ENCODE data around the gene NFE2L3. TPM values are rescaled to one million over a fixed set of nuclear protein-coding genes. Genes with fewer than 3 reads are reported as not detected.

NFE2L3 gene
- total RNA-seq, 5 donors from 2014 or later (not counting 1 experiment from before 2014, with no cell fraction given): 1.8 to 6.2 (median 5.1) TPM

GRCh38 chr7:26200444-26201246, 48.6 kb downstream of the NFE2L3 start, which contains the start of gene HNRNPA2B1:
HNRNPA2B1 (minus strand) TSS chr7:26200746; CDS start chr7:26200577, 169 bp downstream.
- H3K27ac Mint-ChIP-seq: peak within 1 kb of the TSS; percentile 99 to 100
- Histone ChIP-seq H3K27me3 (replicated peaks in 1 of 2; ENCODE audit: control insufficient read depth in 2 of 2, extremely low read depth in 1 of 2, insufficient read depth in 2 of 2, low read length in 1 of 2) (no peaks in the 10 kb centered on the region), H3K36me3 (ENCODE audit: control insufficient read depth in 2 of 2, extremely low read depth in 1 of 2, insufficient read depth in 1 of 2, low read length in 1 of 2) (peaks cover 6 to 24% of the 10 kb centered on the region in 2 donors), H3K4me1 (ENCODE audit: control insufficient read depth in 1 of 2, extremely low read depth in 1 of 2, insufficient read depth in 2 of 2, low read length in 2 of 2) (peaks cover 19 to 56% of the 10 kb centered on the region in 2 experiments), H3K4me3 (ENCODE audit: control insufficient read depth in 1 of 2, extremely low read depth in 1 of 2, low read length in 1 of 2) (peak within 1 kb of the TSS; percentile 95 to 97), H3K9me3 (no peaks in the 10 kb centered on the region), H3K27ac (ENCODE audit: low read length) (peak within 1 kb of the TSS; percentile 99)
- WGBS (ENCODE audit: insufficient coverage): under 1% methylated on average over 69 of the region's 71 CpGs
- H3K4me3 Mint-ChIP-seq: peak within 1 kb of the TSS; percentile 96 to 100 (median 100)
- no peaks in the 10 kb centered on the region for H3K9me3 Mint-ChIP-seq
- DNase-seq: peak; percentile 96 to 100 (median 98)
- ChIA-PET CTCF (interaction anchor here in 1 of 2 donors (0.6 to 4.5 kb wide), 7 partner anchors 9 to 171 kb away, joined by 3 to 50 read pairs (median 3); no protein-coding TSS in a partner anchor), POLR2A (interaction anchor here (0.6 to 4.3 kb wide), 11 partner anchors 9 to 1075 kb away, joined by 3 to 58 read pairs (median 4); partner anchors contain the start of gene CYCS (in 1 of the 2))
- H3K27me3 Mint-ChIP-seq: peaks cover 0 to 2% of the 10 kb centered on the region in 2 donors
- peaks cover 50 to 74% (median 51%) of the 10 kb centered on the region in 3 donors for H3K4me1 Mint-ChIP-seq
- ATAC-seq (replicated peaks in 1 of 4): peak; percentile 68 to 76 (median 71)
- H3K36me3 Mint-ChIP-seq: peaks cover 45% of the 10 kb centered on the region

DNA sequence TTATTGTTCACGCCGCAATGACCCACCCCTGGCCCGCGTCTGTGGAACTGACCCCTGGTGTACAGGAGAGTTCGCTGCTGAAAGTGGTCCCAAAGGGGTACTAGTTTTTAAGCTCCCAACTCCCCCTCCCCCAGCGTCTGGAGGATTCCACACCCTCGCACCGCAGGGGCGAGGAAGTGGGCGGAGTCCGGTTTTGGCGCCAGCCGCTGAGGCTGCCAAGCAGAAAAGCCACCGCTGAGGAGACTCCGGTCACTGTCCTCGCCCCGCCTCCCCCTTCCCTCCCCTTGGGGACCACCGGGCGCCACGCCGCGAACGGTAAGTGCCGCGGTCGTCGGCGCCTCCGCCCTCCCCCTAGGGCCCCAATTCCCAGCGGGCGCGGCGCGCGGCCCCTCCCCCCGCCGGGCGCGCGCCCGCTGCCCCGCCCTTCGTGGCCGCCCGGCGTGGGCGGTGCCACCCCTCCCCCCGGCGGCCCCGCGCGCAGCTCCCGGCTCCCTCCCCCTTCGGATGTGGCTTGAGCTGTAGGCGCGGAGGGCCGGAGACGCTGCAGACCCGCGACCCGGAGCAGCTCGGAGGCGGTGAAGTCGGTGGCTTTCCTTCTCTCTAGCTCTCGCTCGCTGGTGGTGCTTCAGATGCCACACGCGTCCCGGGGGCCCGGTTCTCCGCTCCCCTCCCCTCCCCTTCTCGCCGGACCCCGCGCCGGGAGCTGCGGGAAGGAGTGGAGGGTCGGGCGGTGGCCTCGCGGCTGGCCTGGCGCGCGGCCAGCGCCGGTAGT, 49.4 kb downstream of the NFE2L3 start, which contains the start of gene CBX3:
Gene CBX3, plus strand, starts transcription at position 499 of the 772 bp plus-strand sequence. CDS start 1,254 bp downstream, outside the sequence.
- POLR2A ChIA-PET: interaction anchor here (0.6 to 3.4 kb wide), 8 partner anchors 9 to 1076 kb away, joined by 3 to 19 read pairs (median 4); partner anchors contain the start of genes CYCS (in 1 of the 2) and NFE2L3 (in 1 of the 2)
- under 1% methylated on average over 58 of the region's 86 CpGs for WGBS (ENCODE audit: insufficient coverage)
- peak within 1 kb of the TSS; percentile 99 for H3K27ac ChIP-seq (ENCODE audit: low read length)
- peaks cover 50 to 74% (median 50%) of the 10 kb centered on the region in 3 donors for H3K4me1 Mint-ChIP-seq
- H3K4me3 Mint-ChIP-seq: peak within 1 kb of the TSS; percentile 96 to 100 (median 100)
- H3K4me3 ChIP-seq (ENCODE audit: control insufficient read depth in 1 of 2, extremely low read depth in 1 of 2, low read length in 1 of 2): peak within 1 kb of the TSS; percentile 95 to 97
- peaks cover 42% of the 10 kb centered on the region for H3K36me3 Mint-ChIP-seq
- H3K27me3 Mint-ChIP-seq: peaks cover 0 to 2% of the 10 kb centered on the region in 2 donors
- DNase-seq (peak in 34 of 35 experiments; percentile 67 to 92 (median 83)), ATAC-seq (replicated peaks in 1 of 4) (peak; percentile 55 to 61 (median 59))
- CTCF ChIA-PET: interaction anchor here in 1 of 2 donors (0.6 to 2.4 kb wide), 5 partner anchors 10 to 163 kb away, joined by 3 to 7 read pairs (median 5); partner anchors contain the start of gene NFE2L3
- H3K9me3 ChIP-seq: no peaks in the 10 kb centered on the region
- H3K9me3 Mint-ChIP-seq: no peaks in the 10 kb centered on the region
- H3K27me3 ChIP-seq (replicated peaks in 1 of 2; ENCODE audit: control insufficient read depth in 2 of 2, extremely low read depth in 1 of 2, insufficient read depth in 2 of 2, low read length in 1 of 2): no peaks in the 10 kb centered on the region
- peak within 1 kb of the TSS; percentile 99 to 100 for H3K27ac Mint-ChIP-seq
- H3K4me1 ChIP-seq (ENCODE audit: control insufficient read depth in 1 of 2, extremely low read depth in 1 of 2, insufficient read depth in 2 of 2, low read length in 2 of 2): peaks cover 15 to 56% of the 10 kb centered on the region in 2 experiments
- peaks cover 6 to 20% of the 10 kb centered on the region in 2 donors for H3K36me3 ChIP-seq (ENCODE audit: control insufficient read depth in 2 of 2, extremely low read depth in 1 of 2, insufficient read depth in 1 of 2, low read length in 1 of 2)

- under 1% methylated on average over 44 of the region's 68 CpGs for WGBS (ENCODE audit: insufficient coverage)
- H3K4me3 ChIP-seq (ENCODE audit: control insufficient read depth in 1 of 2, extremely low read depth in 1 of 2, low read length in 1 of 2): peak overlapping the region; percentile 74 to 97
- H3K9me3 ChIP-seq: no peaks in the 10 kb centered on the region
- DNase-seq: peak in 31 of 35 experiments; percentile 6 to 63 (median 45)
- H3K4me1 Mint-ChIP-seq: peaks cover 48 to 74% (median 49%) of the 10 kb centered on the region in 3 donors
- peak overlapping the region; percentile 84 to 90 for H3K27ac Mint-ChIP-seq
- H3K4me3 Mint-ChIP-seq: peak overlapping the region; percentile 88 to 96 (median 89)
- H3K36me3 ChIP-seq (ENCODE audit: control insufficient read depth in 2 of 2, extremely low read depth in 1 of 2, insufficient read depth in 1 of 2, low read length in 1 of 2): peaks cover 0 to 20% of the 10 kb centered on the region in 2 donors
- H3K27me3 ChIP-seq (replicated peaks in 1 of 2; ENCODE audit: control insufficient read depth in 2 of 2, extremely low read depth in 1 of 2, insufficient read depth in 2 of 2, low read length in 1 of 2): no peaks in the 10 kb centered on the region
- peaks cover 41% of the 10 kb centered on the region for H3K36me3 Mint-ChIP-seq
- H3K9me3 Mint-ChIP-seq: no peaks in the 10 kb centered on the region
- H3K27ac ChIP-seq (ENCODE audit: low read length): peak overlapping the region; percentile 99
- H3K27me3 Mint-ChIP-seq: peaks cover 0 to 2% of the 10 kb centered on the region in 2 donors
- POLR2A ChIA-PET: interaction anchor here (0.6 to 3.4 kb wide), 7 partner anchors 8 to 92 kb away, joined by 3 to 19 read pairs (median 4); partner anchors contain the start of gene NFE2L3 (in 1 of the 2)
- no peak for ATAC-seq (replicated peaks in 1 of 4)
- peaks cover 12 to 50% of the 10 kb centered on the region in 2 experiments for H3K4me1 ChIP-seq (ENCODE audit: control insufficient read depth in 1 of 2, extremely low read depth in 1 of 2, insufficient read depth in 2 of 2, low read length in 2 of 2)
- CTCF ChIA-PET: interaction anchor here (0.6 to 1.4 kb wide), 7 partner anchors 10 to 572 kb away, joined by 3 to 6 read pairs (median 4); partner anchors contain the start of gene NFE2L3 (in 1 of the 2)
Measured at GRCh38 chr7:26202019-26202990, 50.3 kb downstream of the NFE2L3 start.

GRCh38 chr7:26203016-26203415, 51.0 kb downstream of the NFE2L3 start:
- H3K4me3 ChIP-seq (ENCODE audit: control insufficient read depth in 1 of 2, extremely low read depth in 1 of 2, low read length in 1 of 2): peak overlapping the region; percentile 74 to 97
- ChIA-PET POLR2A (interaction anchor here in 1 of 2 donors (0.7 kb wide), 1 partner anchor 12 kb away, joined by 3 read pairs; no protein-coding TSS in a partner anchor), CTCF (interaction anchor here (0.6 to 1.0 kb wide), 4 partner anchors 11 to 573 kb away, joined by 3 to 4 read pairs (median 4); no protein-coding TSS in a partner anchor)
- ATAC-seq (replicated peaks in 1 of 4): no peak
- no peaks in the 10 kb centered on the region for H3K9me3 ChIP-seq
- no peaks in the 10 kb centered on the region for H3K27me3 ChIP-seq (replicated peaks in 1 of 2; ENCODE audit: control insufficient read depth in 2 of 2, extremely low read depth in 1 of 2, insufficient read depth in 2 of 2, low read length in 1 of 2)
- H3K27ac Mint-ChIP-seq: peak overlapping the region; percentile 84 to 90
- peaks cover 47 to 72% (median 48%) of the 10 kb centered on the region in 3 donors for H3K4me1 Mint-ChIP-seq
- peaks cover 0 to 2% of the 10 kb centered on the region in 2 donors for H3K27me3 Mint-ChIP-seq
- H3K4me1 ChIP-seq (ENCODE audit: control insufficient read depth in 1 of 2, extremely low read depth in 1 of 2, insufficient read depth in 2 of 2, low read length in 2 of 2): peaks cover 12 to 44% of the 10 kb centered on the region in 2 experiments
- no peaks in the 10 kb centered on the region for H3K9me3 Mint-ChIP-seq
- peaks cover 0 to 23% of the 10 kb centered on the region in 2 donors for H3K36me3 ChIP-seq (ENCODE audit: control insufficient read depth in 2 of 2, extremely low read depth in 1 of 2, insufficient read depth in 1 of 2, low read length in 1 of 2)
- peak overlapping the region; percentile 11 for H3K27ac ChIP-seq (ENCODE audit: low read length)
- H3K36me3 Mint-ChIP-seq: peaks cover 38% of the 10 kb centered on the region
- WGBS (ENCODE audit: insufficient coverage): no CpG with 5 or more reads among the region's 2 CpGs
- peak overlapping the region; percentile 88 to 96 (median 89) for H3K4me3 Mint-ChIP-seq
- no peak for DNase-seq

DNA sequence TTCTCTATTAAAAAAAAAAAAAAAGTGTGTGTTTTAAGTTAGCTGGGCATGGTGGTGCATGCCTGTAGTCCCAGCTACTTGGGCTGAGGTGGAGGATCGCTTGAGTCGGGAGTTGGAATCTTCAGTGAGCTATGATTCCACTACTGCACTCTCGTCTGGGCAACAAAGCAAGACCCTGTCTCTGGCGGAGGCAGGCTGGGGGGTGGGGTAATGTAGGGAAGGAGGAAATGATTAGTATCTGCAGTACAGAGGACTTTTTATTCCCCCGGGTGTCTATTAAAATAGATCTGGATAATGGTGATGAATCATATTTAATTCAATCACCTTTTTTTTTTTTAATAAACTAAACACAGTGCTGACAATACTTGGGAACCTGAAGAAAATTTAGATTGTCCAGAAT, 56.0 kb downstream of the NFE2L3 start:
- ChIA-PET POLR2A (interaction anchor here (0.6 to 0.7 kb wide), 3 partner anchors 13 to 157 kb away, joined by 4 to 5 read pairs (median 5); no protein-coding TSS in a partner anchor), CTCF (interaction anchor here (0.5 to 1.3 kb wide), 3 partner anchors 9 to 118 kb away, joined by 3 to 12 read pairs (median 3); no protein-coding TSS in a partner anchor)
- Histone ChIP-seq H3K27ac (ENCODE audit: low read length) (no peak overlapping the region), H3K4me3 (ENCODE audit: control insufficient read depth in 1 of 2, extremely low read depth in 1 of 2, low read length in 1 of 2) (no peak overlapping the region), H3K27me3 (replicated peaks in 1 of 2; ENCODE audit: control insufficient read depth in 2 of 2, extremely low read depth in 1 of 2, insufficient read depth in 2 of 2, low read length in 1 of 2) (no peaks in the 10 kb centered on the region), H3K4me1 (ENCODE audit: control insufficient read depth in 1 of 2, extremely low read depth in 1 of 2, insufficient read depth in 2 of 2, low read length in 2 of 2) (peaks cover 12 to 37% of the 10 kb centered on the region in 2 experiments), H3K36me3 (ENCODE audit: control insufficient read depth in 2 of 2, extremely low read depth in 1 of 2, insufficient read depth in 1 of 2, low read length in 1 of 2) (peaks cover 0 to 59% of the 10 kb centered on the region in 2 donors), H3K9me3 (no peaks in the 10 kb centered on the region)
- Mint-ChIP-seq H3K27me3 (no peaks in the 10 kb centered on the region), H3K9me3 (no peaks in the 10 kb centered on the region), H3K36me3 (peaks cover 39% of the 10 kb centered on the region), H3K4me1 (peaks cover 50 to 61% (median 51%) of the 10 kb centered on the region in 3 donors), H3K27ac (peak overlapping the region in 1 of 2 donors; percentile 58), H3K4me3 (no peak overlapping the region)
- no CpG with 5 or more reads among the region's 5 CpGs for WGBS (ENCODE audit: insufficient coverage)
- DNase-seq (no peak), ATAC-seq (replicated peaks in 1 of 4) (no peak)
